ENCODE results near the gene CTIF. TPM values are rescaled to one million over a fixed set of nuclear protein-coding genes. Genes with fewer than 3 reads are reported as not detected.

Gene CTIF
- total RNA-seq, 1 donor from 2014 or later: 48.5 TPM

GRCh38 chr18:48572402-48573126 lies 33.7 kb downstream of the CTIF start:
- Mint-ChIP-seq H3K4me3 (no peak overlapping the region), H3K27ac (no peak overlapping the region), H3K27me3 (no peaks in the 10 kb centered on the region)

GRCh38 chr18:48573632-48574283 lies 34.9 kb downstream of the CTIF start:
- no peaks in the 10 kb centered on the region for H3K27me3 Mint-ChIP-seq
- H3K27ac Mint-ChIP-seq: peak overlapping the region; percentile 15
- no peak overlapping the region for H3K4me3 Mint-ChIP-seq
- TF ChIP-seq CTCF (conservative IDR thresholded peaks at IDR 0.05): no peak
- H3K4me1 Mint-ChIP-seq (ENCODE audit: unreplicated experiment): peaks cover 45% of the 10 kb centered on the region
- peaks cover 11% of the 10 kb centered on the region for H3K36me3 Mint-ChIP-seq
- H3K9me3 Mint-ChIP-seq: no peaks in the 10 kb centered on the region
- DNase-seq (ENCODE audit: extremely low spot score, unreplicated experiment): no peak

More at GRCh38 chr18:48572402-48573126, 33.7 kb downstream of the CTIF start:
- Mint-ChIP-seq H3K4me1 (ENCODE audit: unreplicated experiment) (peaks cover 51% of the 10 kb centered on the region), H3K9me3 (peaks cover 5% of the 10 kb centered on the region), H3K36me3 (peaks cover 7% of the 10 kb centered on the region)
- no peak for TF ChIP-seq CTCF (conservative IDR thresholded peaks at IDR 0.05)
- no peak for DNase-seq (ENCODE audit: extremely low spot score, unreplicated experiment)

GRCh38 chr18:48574667-48575300 lies 36.0 kb downstream of the CTIF start:
- Mint-ChIP-seq H3K4me3 (no peak overlapping the region), H3K36me3 (peaks cover 12% of the 10 kb centered on the region), H3K9me3 (no peaks in the 10 kb centered on the region), H3K4me1 (ENCODE audit: unreplicated experiment) (peaks cover 45% of the 10 kb centered on the region), H3K27me3 (no peaks in the 10 kb centered on the region), H3K27ac (peak overlapping the region; percentile 15)
- no peak for DNase-seq (ENCODE audit: extremely low spot score, unreplicated experiment)
- TF ChIP-seq CTCF (conservative IDR thresholded peaks at IDR 0.05): no peak

GRCh38 chr18:48575301-48575657 lies 36.4 kb downstream of the CTIF start:
- no peaks in the 10 kb centered on the region for H3K27me3 Mint-ChIP-seq
- H3K9me3 Mint-ChIP-seq: no peaks in the 10 kb centered on the region
- H3K4me3 Mint-ChIP-seq: no peak overlapping the region
- peak overlapping the region; percentile 55 for H3K27ac Mint-ChIP-seq
- peaks cover 12% of the 10 kb centered on the region for H3K36me3 Mint-ChIP-seq
- H3K4me1 Mint-ChIP-seq (ENCODE audit: unreplicated experiment): peaks cover 43% of the 10 kb centered on the region
- no peak for TF ChIP-seq CTCF (conservative IDR thresholded peaks at IDR 0.05)
- no peak for DNase-seq (ENCODE audit: extremely low spot score, unreplicated experiment)

- Mint-ChIP-seq H3K4me1 (ENCODE audit: unreplicated experiment) (peaks cover 43% of the 10 kb centered on the region), H3K9me3 (no peaks in the 10 kb centered on the region), H3K27me3 (no peaks in the 10 kb centered on the region), H3K36me3 (peaks cover 12% of the 10 kb centered on the region), H3K27ac (peak overlapping the region; percentile 55), H3K4me3 (no peak overlapping the region)
- no peak for TF ChIP-seq CTCF (conservative IDR thresholded peaks at IDR 0.05)
- no peak for DNase-seq (ENCODE audit: extremely low spot score, unreplicated experiment)
Measured at GRCh38 chr18:48575658-48576456, 37.0 kb downstream of the CTIF start.
